Measurements from ENCODE around the gene PTPN14.
A peak's percentile ranks its signal among the peaks of the same experiment; 100 is the strongest.

Gene PTPN14

GRCh38 chr1:214328770-214329469 is 222.5 kb downstream of the PTPN14 start:
- DNase-seq, result peak; percentile 76 to 78

GRCh38 chr1:214327514-214327913 is 223.9 kb downstream of the PTPN14 start:
- DNase-seq, result no peak

GRCh38 chr1:214326406-214326805 is 225.0 kb downstream of the PTPN14 start:
- no peak for DNase-seq

GRCh38 chr1:214324896-214325800 is 226.3 kb downstream of the PTPN14 start:
- DNase-seq, result no peak

- DNase-seq, result no peak
These were observed 229.5 kb downstream of the PTPN14 start for GRCh38 chr1:214321705-214322453.

GRCh38 chr1:214319938-214320337 is 231.5 kb downstream of the PTPN14 start:
- peak; percentile 25 to 65 for DNase-seq

GRCh38 chr1:214318956-214319736 is 232.3 kb downstream of the PTPN14 start:
- DNase-seq, result no peak

- DNase-seq, result no peak
These were observed 233.0 kb downstream of the PTPN14 start for GRCh38 chr1:214318356-214318755.

- no peak for DNase-seq
These were observed 233.7 kb downstream of the PTPN14 start for GRCh38 chr1:214317734-214318133.

GRCh38 chr1:214317300-214317699 is 234.1 kb downstream of the PTPN14 start:
- no peak for DNase-seq

GRCh38 chr1:214316593-214316992 is 234.8 kb downstream of the PTPN14 start:
- DNase-seq, result no peak

- DNase-seq, result no peak
These were observed 237.1 kb downstream of the PTPN14 start for GRCh38 chr1:214314178-214314843.

GRCh38 chr1:214312530-214313051 is 238.8 kb downstream of the PTPN14 start:
- no peak for DNase-seq

GRCh38 chr1:214310777-214311690 is 240.4 kb downstream of the PTPN14 start:
- DNase-seq, result no peak

GRCh38 chr1:214310010-214310409 is 241.4 kb downstream of the PTPN14 start:
- DNase-seq, result peak; percentile 27 to 40

- no peak for DNase-seq
These were observed 245.1 kb downstream of the PTPN14 start for GRCh38 chr1:214306269-214306668.

- DNase-seq, result no peak
These were observed 246.1 kb downstream of the PTPN14 start for GRCh38 chr1:214305164-214305751.

GRCh38 chr1:214303141-214303930 is 248.1 kb downstream of the PTPN14 start:
- DNase-seq, result peak in 1 of 2 donors; percentile 51

GRCh38 chr1:214301526-214301925 is 249.9 kb downstream of the PTPN14 start:
- DNase-seq, result no peak

Measured in inflammatory macrophage (primary cell).